Measurements from ENCODE around the gene PIGC. TPM values are rescaled to one million over a fixed set of nuclear protein-coding genes. Genes with fewer than 3 reads are reported as not detected.

The PIGC gene
- 10.0 and 12.3 TPM in 2 replicates for total RNA-seq

GRCh38 chr1:172443666-172444453 is at the start of gene PIGC:
Gene PIGC, minus strand, starts transcription at chr1:172444069. Its CDS starts 1,447 bp downstream, at chr1:172442622.

GRCh38 chr1:172420385-172420784 is 23.5 kb downstream of the PIGC start, which contains the start of gene C1orf105:
Gene C1orf105, plus strand, starts transcription at chr1:172420685. Its CDS starts 201 bp downstream, at chr1:172420886.

Other genes starting within 250 kb of the PIGC start
- gene C1orf105, start 23.4 kb downstream of the PIGC start, total RNA-seq, result not detected in 2 replicates
- gene SUCO, start 89.1 kb upstream of the PIGC start, total RNA-seq, result 29.5 and 30.7 TPM in 2 replicates
- gene FASLG, start 215.0 kb upstream of the PIGC start, total RNA-seq, result not detected in 2 replicates

Measured in smooth muscle cell of the pulmonary artery (primary cell).